ENCODE measurements around the gene FAM89B.

The FAM89B gene

GRCh38 chr11:65573391-65574079, 1.2 kb downstream of the FAM89B start:
- no peak for DNase-seq (ENCODE audit: low read depth in 2 of 2)

GRCh38 chr11:65574109-65574810, 1.9 kb downstream of the FAM89B start:
- DNase-seq (ENCODE audit: low read depth in 2 of 2) = peak; percentile 61 to 70

- DNase-seq (ENCODE audit: low read depth in 2 of 2) = no peak
These were observed 2.7 kb downstream of the FAM89B start for GRCh38 chr11:65574811-65575567.

GRCh38 chr11:65575568-65576231, 3.4 kb downstream of the FAM89B start, which contains the start of gene EHBP1L1:
Gene EHBP1L1, plus strand, starts transcription at chr11:65576053. Its CDS starts 250 bp downstream, at chr11:65576303.
- peak; percentile 45 to 56 for DNase-seq (ENCODE audit: low read depth in 2 of 2)

GRCh38 chr11:65576232-65576866, 4.0 kb downstream of the FAM89B start:
- no peak for DNase-seq (ENCODE audit: low read depth in 2 of 2)

GRCh38 chr11:65576867-65577755, 4.8 kb downstream of the FAM89B start:
- DNase-seq (ENCODE audit: low read depth in 2 of 2) = no peak

GRCh38 chr11:65577756-65578109, 5.4 kb downstream of the FAM89B start:
- no peak for DNase-seq (ENCODE audit: low read depth in 2 of 2)

- no peak for DNase-seq (ENCODE audit: low read depth in 2 of 2)
These were observed 5.8 kb downstream of the FAM89B start for GRCh38 chr11:65578134-65578533.

- no peak for DNase-seq (ENCODE audit: low read depth in 2 of 2)
These were observed 6.3 kb downstream of the FAM89B start for GRCh38 chr11:65578667-65579066.

GRCh38 chr11:65579291-65579690, 7.0 kb downstream of the FAM89B start:
- DNase-seq (ENCODE audit: low read depth in 2 of 2) = no peak

- DNase-seq (ENCODE audit: low read depth in 2 of 2) = no peak
These were observed 7.8 kb downstream of the FAM89B start for GRCh38 chr11:65580031-65580692.

GRCh38 chr11:65580756-65581155, 8.4 kb downstream of the FAM89B start:
- no peak for DNase-seq (ENCODE audit: low read depth in 2 of 2)

- no peak for DNase-seq (ENCODE audit: low read depth in 2 of 2)
These were observed 9.6 kb downstream of the FAM89B start for GRCh38 chr11:65581928-65582327.

- DNase-seq (ENCODE audit: low read depth in 2 of 2) = no peak
These were observed 11.3 kb downstream of the FAM89B start for GRCh38 chr11:65583589-65583988.

- DNase-seq (ENCODE audit: low read depth in 2 of 2) = no peak
These were observed 11.8 kb downstream of the FAM89B start for GRCh38 chr11:65584106-65584505.

GRCh38 chr11:65584723-65585171, 12.4 kb downstream of the FAM89B start:
- no peak for DNase-seq (ENCODE audit: low read depth in 2 of 2)

GRCh38 chr11:65585396-65586246, 13.3 kb downstream of the FAM89B start:
- DNase-seq (ENCODE audit: low read depth in 2 of 2) = no peak

GRCh38 chr11:65586247-65586630, 13.9 kb downstream of the FAM89B start:
- no peak for DNase-seq (ENCODE audit: low read depth in 2 of 2)

GRCh38 chr11:65586676-65587075, 14.3 kb downstream of the FAM89B start:
- no peak for DNase-seq (ENCODE audit: low read depth in 2 of 2)
